T-cell (primary cell): Measurements from ENCODE around the gene PRIMA1. TPM values are rescaled to one million over a fixed set of nuclear protein-coding genes. Genes with fewer than 3 reads are reported as not detected.

Experiments
- ATAC-seq, 4 experiments: fragments of 200-7000 bp in 3 of 4; fragments of 150-1000 bp in 1 of 4; cut with Tn5 transposase; replicated peaks in 1 of 4; 1 replicate in 3 of 4; 2 replicates in 1 of 4; pipeline ENCODE4 v1.10.0; 2021; ENCODE audit warnings: moderate library complexity in 3 of 4, mild to moderate bottlenecking in 2 of 4, moderate number of reproducible peaks in 1 of 4
- CTCF ChIA-PET, 2 donors: fragments of 300-600 bp; sonication (Branson Sonifier 250); formaldehyde crosslinking; loops; one replicate each; lab custom pipeline; 2022; ENCODE audit warnings: antibody characterized with exemption in 2 of 2; lab: Charles Lee
- POLR2A ChIA-PET, 2 donors: fragments of 300-600 bp; sonication (Branson Sonifier 250); formaldehyde crosslinking; loops; one replicate each; lab custom pipeline; 2022; ENCODE audit warnings: antibody characterized with exemption in 2 of 2; lab: Charles Lee
- DNase-seq, 35 experiments: peaks; one replicate each; pipeline versions ENCODE4 v3.0.0 to v3.0.0-alpha.2; 2013 to 2023
- H3K27ac ChIP-seq: one replicate; pipeline ENCODE4 v1.5.1; 2013; ENCODE audit warnings: low read length
- H3K27me3 ChIP-seq, 2 experiments: replicated peaks in 1 of 2; 1 replicate in 1 of 2; 2 replicates in 1 of 2; pipeline versions ENCODE4 v1.6.1 to v1.7.0; 2013; ENCODE audit warnings: low read length in 1 of 2, mixed read lengths in 1 of 2; ENCODE audit not compliant: control insufficient read depth in 2 of 2, insufficient read depth in 2 of 2; ENCODE audit errors: extremely low read depth in 1 of 2
- H3K36me3 ChIP-seq, 2 donors: 1 replicate in 1 of 2; 2 replicates in 1 of 2; pipeline versions ENCODE4 v1.6.1 to v1.7.0; 2013; ENCODE audit warnings: low read length in 1 of 2; ENCODE audit not compliant: control insufficient read depth in 2 of 2, insufficient read depth in 1 of 2; ENCODE audit errors: extremely low read depth in 1 of 2
- H3K4me1 ChIP-seq, 2 experiments: 1 replicate in 1 of 2; 2 replicates in 1 of 2; pipeline versions ENCODE4 v1.6.1 to v1.7.0; 2013; ENCODE audit warnings: low read length in 2 of 2, mixed read lengths in 1 of 2; ENCODE audit not compliant: insufficient read depth in 2 of 2, control insufficient read depth in 1 of 2; ENCODE audit errors: extremely low read depth in 1 of 2
- H3K4me3 ChIP-seq, 2 donors: 1 replicate in 1 of 2; 2 replicates in 1 of 2; pipeline versions ENCODE4 v1.5.1 to v1.7.0; 2013; ENCODE audit warnings: mild to moderate bottlenecking in 2 of 2, low read length in 1 of 2, moderate library complexity in 1 of 2; ENCODE audit not compliant: control insufficient read depth in 1 of 2; ENCODE audit errors: extremely low read depth in 1 of 2
- H3K9me3 ChIP-seq: 2 replicates; pipeline ENCODE4 v1.7.0; 2013
- H3K27ac Mint-ChIP-seq, 2 donors: one replicate each; pipeline ENCODE4 v1.8.0; 2020 to 2021; ENCODE audit warnings: mild to moderate bottlenecking in 2 of 2, mixed read lengths in 2 of 2
- H3K27me3 Mint-ChIP-seq, 2 donors: one replicate each; pipeline ENCODE4 v1.8.0; 2021 to 2022; ENCODE audit warnings: mixed read lengths in 2 of 2
- H3K36me3 Mint-ChIP-seq: one replicate; pipeline ENCODE4 v1.8.0; 2021; ENCODE audit warnings: mixed read lengths
- H3K4me1 Mint-ChIP-seq, 3 donors: one replicate each; pipeline ENCODE4 v1.8.0; 2020 to 2022; ENCODE audit warnings: mixed read lengths in 3 of 3, mild to moderate bottlenecking in 1 of 3
- H3K4me3 Mint-ChIP-seq, 3 donors: one replicate each; pipeline ENCODE4 v1.8.0; 2020 to 2022; ENCODE audit warnings: mild to moderate bottlenecking in 3 of 3, mixed read lengths in 3 of 3, moderate library complexity in 3 of 3
- H3K9me3 Mint-ChIP-seq, 3 donors: one replicate each; pipeline ENCODE4 v1.8.0; 2020 to 2022; ENCODE audit warnings: mixed read lengths in 3 of 3
- WGBS: methylation state at CpG from one replicate; pipeline ENCODE4 v1.1.5; 2013; ENCODE audit warnings: missing lambda C conversion rate; ENCODE audit not compliant: insufficient coverage; 5-methylcytosine and 5-hydroxymethylcytosine counted together
- total RNA-seq, 35 experiments: library from RNA in 6 of 35; stranded (reverse) in 6 of 35; fragments of 120-200 nt in 1 of 35; gene quantifications; one replicate each; pipeline versions ENCODE4 v1.2.1 to v1.2.4 and lab custom pipeline; 2013 to 2026

Gene PRIMA1
- total RNA-seq, 5 donors from 2014 or later (not counting 1 experiment from before 2014, with no cell fraction given), result not detected

DNA sequence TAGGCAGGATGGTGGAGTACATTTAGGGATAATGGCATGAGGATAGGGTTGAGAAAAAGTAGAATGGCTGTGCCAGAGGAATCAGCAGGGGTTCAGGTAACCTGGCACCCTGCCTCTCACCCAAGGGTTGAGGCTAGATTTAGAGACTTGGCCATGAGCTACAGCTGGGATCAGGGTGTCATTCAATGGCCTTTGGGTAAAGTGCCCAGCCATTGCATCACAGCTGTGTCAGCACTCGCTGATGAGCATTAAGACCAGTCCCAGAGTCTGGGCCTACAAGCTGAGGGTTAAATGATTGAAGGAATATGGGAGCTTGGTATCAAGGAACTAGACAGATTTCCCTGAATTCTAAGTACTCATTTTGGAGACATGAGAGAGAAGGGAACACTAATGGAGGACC, 113.9 kb downstream of the PRIMA1 start:
- POLR2A ChIA-PET, result no interaction called here
- H3K27me3 Mint-ChIP-seq, result peaks cover 8 to 25% of the 10 kb centered on the region in 2 donors
- Histone ChIP-seq H3K4me3 (no peak overlapping the region), H3K9me3 (no peaks in the 10 kb centered on the region), H3K27me3 (no peaks in the 10 kb centered on the region), H3K27ac (no peak overlapping the region), H3K36me3 (no peaks in the 10 kb centered on the region), H3K4me1 (no peaks in the 10 kb centered on the region)
- DNase-seq (no peak), ATAC-seq (no peak)
- no CpG with 5 or more reads among the region's 1 CpG for WGBS
- no peak overlapping the region for H3K27ac Mint-ChIP-seq
- no peak overlapping the region for H3K4me3 Mint-ChIP-seq
- H3K9me3 Mint-ChIP-seq, result no peaks in the 10 kb centered on the region
- H3K36me3 Mint-ChIP-seq, result no peaks in the 10 kb centered on the region
- no peaks in the 10 kb centered on the region for H3K4me1 Mint-ChIP-seq
- CTCF ChIA-PET, result no interaction called here

DNA sequence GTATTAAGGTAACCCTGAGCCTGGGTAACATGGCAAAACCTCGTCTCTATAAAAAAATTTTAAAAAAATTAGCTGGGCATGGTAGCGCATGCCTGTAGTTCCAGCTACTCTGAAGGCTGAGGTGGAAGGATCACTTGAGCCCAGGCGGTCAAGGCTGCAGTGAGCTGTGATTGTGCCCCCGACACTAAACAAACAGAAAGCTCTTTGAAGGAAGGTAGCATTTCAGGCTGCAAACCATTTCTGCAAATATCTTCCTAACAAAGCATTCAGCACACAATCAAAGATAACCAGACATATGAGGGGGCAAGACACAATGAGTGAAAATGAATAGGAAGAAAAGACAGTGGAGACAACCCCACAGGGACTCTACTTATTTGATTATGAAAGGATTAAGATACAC, 118.7 kb downstream of the PRIMA1 start:
- CTCF ChIA-PET, result no interaction called here
- H3K36me3 ChIP-seq, result no peaks in the 10 kb centered on the region
- ATAC-seq (no peak), DNase-seq (no peak)
- H3K27ac ChIP-seq, result no peak overlapping the region
- H3K27me3 ChIP-seq, result peaks cover 0 to 8% of the 10 kb centered on the region in 2 experiments
- H3K9me3 Mint-ChIP-seq, result peaks cover 14 to 22% (median 18%) of the 10 kb centered on the region in 3 donors
- H3K36me3 Mint-ChIP-seq, result no peaks in the 10 kb centered on the region
- no peaks in the 10 kb centered on the region for H3K4me1 ChIP-seq
- no peak overlapping the region for H3K4me3 Mint-ChIP-seq
- H3K27ac Mint-ChIP-seq, result no peak overlapping the region
- peaks cover 7 to 26% of the 10 kb centered on the region in 2 donors for H3K27me3 Mint-ChIP-seq
- no peaks in the 10 kb centered on the region for H3K4me1 Mint-ChIP-seq
- H3K9me3 ChIP-seq, result peaks cover 3% of the 10 kb centered on the region
- POLR2A ChIA-PET, result no interaction called here
- WGBS, result 71% methylated on average over 3 of the region's 4 CpGs
- H3K4me3 ChIP-seq, result no peak overlapping the region

Other genes with a start within 250 kb of the PRIMA1 start
- not detected for gene FAM181A, start 138.9 kb upstream of the PRIMA1 start, total RNA-seq
- 1 to 10 TPM; 2.7 to 5.4 (median 3.3) TPM for gene ASB2, start 188.1 kb upstream of the PRIMA1 start, total RNA-seq
- gene CCDC197, start 208.8 kb upstream of the PRIMA1 start, total RNA-seq, result not detected
- under 1 TPM; 0.09 to 0.57 (median 0.28) TPM for gene OTUB2, start 237.9 kb upstream of the PRIMA1 start, total RNA-seq